NCI-H460 (cell line): ENCODE measurements around the gene TBCB. TPM values are rescaled to one million over a fixed set of nuclear protein-coding genes. Genes with fewer than 3 reads are reported as not detected.

Experiments
- DNase-seq: peaks from one replicate; pipeline ENCODE4 v3.0.0-alpha.2; 2016; ENCODE audit warnings: low read depth; ENCODE audit errors: extremely low read depth
- total RNA-seq: library from RNA; depleted of rRNA; stranded (reverse); fragments of >200 nt; shearing (Covaris generic); gene quantifications from 2 replicates; pipeline ENCODE4 v1.2.3, GENCODE V29; 2014

Gene TBCB
- total RNA-seq, 1 experiment from 2014 or later, result 147 TPM

- no peak for DNase-seq
Observed at GRCh38 chr19:36100476-36100875, 14.8 kb upstream of the TBCB start.

DNA sequence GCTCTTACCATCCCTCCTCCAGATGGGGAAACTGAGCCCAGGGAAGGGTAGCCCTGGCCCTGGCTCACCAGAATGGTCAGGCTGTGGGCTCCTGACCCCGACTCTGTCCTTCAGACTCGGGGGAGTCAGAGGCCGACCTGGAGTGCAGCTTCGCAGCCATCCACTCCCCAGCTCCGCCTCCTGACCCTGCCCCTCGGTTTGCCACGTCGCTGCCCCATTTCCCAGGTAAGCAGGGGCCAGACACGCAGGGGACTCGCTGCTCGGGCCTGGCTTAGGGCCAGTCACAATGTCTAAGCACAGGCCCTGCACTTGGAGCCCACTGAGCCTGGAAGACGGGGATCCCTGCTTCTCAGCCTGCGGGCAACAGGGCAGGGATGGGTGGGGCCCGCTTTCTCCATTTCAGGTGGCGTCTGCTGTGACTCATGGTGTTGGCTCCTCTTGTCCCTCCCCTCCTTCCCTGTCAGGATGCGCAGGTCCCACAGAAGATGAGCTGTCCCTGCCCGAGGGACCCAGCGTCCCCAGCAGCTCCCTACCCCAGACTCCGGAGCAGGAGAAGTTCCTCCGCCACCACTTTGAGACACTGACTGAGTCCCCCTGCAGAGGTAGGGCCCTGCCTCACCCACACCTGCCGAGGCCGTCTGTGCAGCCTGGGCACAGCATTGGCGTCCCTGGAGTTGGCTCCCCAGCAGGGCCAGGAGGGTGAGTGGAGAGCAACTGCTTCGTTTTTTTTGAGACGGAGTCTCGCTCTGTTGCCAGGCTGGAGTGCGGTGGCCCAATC is 13.5 kb upstream of the TBCB start:
- no peak for DNase-seq

DNA sequence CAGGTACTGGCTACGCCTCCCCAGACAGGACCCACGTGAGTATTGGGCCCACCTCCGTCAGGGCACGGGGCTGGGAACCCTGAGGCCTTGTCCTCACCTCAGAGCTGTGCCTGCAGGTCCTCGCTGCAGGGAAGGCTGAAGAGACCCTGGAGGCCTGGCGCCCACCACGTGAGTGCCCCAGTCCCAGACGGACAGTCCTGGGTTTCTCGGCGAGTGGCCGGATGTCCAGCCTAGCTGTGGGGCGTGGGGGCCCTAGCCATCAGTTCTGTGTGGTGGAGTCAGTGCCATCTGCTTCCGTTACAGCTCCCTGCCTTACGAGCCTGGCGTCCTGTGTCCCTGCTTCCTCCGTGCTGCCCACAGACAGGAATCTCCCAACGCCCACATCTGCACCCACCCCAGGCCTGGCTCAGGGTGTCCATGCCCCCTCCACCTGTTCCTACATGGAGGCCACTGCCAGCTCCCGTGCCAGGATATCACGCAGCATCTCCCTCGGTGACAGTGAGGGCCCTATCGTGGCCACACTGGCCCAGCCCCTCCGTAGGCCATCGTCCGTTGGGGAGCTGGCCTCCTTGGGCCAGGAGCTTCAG is 12.1 kb upstream of the TBCB start:
- no peak for DNase-seq

GRCh38 chr19:36103842-36104552 is 11.3 kb upstream of the TBCB start:
- DNase-seq, result no peak

- DNase-seq, result no peak
Observed at GRCh38 chr19:36106441-36106840, 8.8 kb upstream of the TBCB start.

DNA sequence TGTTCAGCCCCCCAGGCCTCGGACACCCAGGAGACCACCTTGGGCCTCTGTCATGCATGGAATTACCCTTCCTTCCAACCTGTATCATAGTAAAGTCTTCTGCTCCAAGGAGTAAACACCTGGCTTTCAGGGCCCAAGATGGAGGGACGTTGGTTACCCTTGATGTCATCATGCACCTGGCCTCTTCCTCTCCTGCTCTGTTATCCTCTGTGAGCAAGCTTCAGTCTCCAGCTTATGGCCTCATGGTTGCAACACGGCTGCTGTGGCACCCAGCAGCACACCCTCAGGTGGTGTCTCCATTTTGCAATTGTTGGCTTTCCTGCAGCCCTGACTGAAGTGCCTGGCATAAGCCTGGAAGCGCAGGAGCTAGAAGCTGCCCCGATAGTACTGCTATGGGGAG is 8.3 kb upstream of the TBCB start:
- DNase-seq, result no peak

DNA sequence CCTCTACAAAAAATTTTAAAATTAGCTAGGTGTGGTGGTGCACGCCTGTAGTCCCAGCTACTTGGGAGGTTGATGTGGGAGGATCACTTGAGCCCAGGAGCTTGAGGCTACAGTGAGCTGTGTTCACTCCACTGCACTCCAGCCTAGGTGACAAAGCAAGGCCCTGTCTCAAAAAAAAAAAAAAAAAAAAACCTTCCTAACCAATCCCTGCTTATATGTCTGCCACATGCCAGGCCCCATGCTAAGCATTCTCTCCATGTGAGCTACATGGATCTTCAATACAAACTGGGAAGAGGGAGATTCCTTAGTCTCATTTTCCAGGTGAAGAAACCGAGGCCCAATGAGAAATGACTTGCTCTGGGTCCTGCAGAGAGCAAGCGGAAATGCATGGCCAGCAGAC is 6.6 kb upstream of the TBCB start:
- no peak for DNase-seq

DNA sequence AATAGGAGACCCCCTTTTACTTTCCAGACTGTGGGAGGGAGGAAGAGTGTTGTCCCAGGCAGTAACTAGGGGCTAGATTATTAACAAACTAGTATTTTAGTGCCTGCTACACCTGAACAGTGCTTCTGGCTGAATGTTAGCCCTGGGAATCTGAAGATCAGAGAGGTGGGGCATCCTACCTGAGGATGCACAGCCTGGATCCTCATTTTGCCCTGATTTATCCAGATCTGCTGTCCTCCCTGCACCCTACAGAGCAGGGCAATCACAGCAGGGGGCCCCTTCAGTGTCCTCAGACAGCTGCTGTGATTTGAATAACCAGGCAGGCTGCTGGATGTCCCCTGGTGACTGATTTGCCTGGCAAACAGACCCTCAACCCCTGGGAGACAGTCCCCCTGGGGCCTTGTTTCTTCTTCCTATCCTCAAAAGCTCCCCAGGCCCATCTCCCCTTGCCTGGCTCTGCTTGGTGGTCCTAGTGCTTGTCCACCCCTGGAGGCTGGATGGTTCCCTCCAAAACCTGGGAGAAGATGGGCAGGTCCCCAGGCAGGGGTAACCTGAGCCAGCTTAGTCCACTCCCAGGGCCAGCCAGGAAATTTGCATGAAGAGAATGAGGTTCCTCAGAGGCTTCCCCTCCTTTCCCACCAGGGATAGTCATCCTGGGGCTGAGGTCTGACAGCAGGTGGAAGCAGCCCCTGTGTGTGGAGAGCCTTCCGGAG is 4.6 kb upstream of the TBCB start, which contains the start of gene OVOL3:
OVOL3 (plus strand) TSS at position 657 of the 713 bp plus-strand sequence. CDS start 60 bp downstream, outside the sequence.
- DNase-seq, result no peak

DNA sequence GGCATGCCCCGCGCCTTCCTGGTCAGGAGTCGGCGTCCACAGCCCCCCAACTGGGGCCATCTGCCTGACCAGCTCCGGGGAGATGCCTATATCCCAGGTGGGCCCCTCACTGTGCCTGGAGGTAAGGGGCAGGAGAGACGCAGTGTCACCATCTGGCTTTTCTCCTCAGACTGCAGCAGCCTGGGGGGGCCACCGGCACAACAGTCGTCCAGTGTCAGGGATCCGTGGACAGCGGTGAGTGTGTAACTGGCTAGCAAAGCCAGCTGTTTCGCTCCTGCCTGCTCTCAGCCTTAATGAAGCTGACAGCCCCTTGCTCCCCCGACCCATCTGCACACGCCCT is 4.1 kb upstream of the TBCB start:
- no peak for DNase-seq

DNA sequence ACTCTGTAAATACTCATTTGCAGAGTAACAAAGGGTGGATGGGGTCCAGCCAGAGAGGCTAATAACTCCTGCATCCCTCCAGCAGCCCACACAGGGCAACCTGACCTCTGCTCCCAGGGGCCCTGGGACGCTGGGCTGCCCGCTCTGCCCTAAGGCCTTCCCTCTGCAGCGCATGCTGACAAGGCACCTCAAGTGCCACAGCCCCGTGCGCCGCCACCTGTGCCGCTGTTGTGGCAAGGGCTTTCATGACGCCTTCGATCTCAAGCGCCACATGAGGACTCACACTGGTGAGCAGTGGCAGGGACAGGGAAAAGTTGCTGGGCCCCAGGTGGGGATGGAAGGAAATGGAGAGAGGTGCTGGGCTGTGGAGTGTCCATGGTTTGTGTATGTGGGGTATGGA is 2.6 kb upstream of the TBCB start:
- DNase-seq, result no peak

- DNase-seq, result no peak
Observed at GRCh38 chr19:36113425-36113824, 1.8 kb upstream of the TBCB start.

DNA sequence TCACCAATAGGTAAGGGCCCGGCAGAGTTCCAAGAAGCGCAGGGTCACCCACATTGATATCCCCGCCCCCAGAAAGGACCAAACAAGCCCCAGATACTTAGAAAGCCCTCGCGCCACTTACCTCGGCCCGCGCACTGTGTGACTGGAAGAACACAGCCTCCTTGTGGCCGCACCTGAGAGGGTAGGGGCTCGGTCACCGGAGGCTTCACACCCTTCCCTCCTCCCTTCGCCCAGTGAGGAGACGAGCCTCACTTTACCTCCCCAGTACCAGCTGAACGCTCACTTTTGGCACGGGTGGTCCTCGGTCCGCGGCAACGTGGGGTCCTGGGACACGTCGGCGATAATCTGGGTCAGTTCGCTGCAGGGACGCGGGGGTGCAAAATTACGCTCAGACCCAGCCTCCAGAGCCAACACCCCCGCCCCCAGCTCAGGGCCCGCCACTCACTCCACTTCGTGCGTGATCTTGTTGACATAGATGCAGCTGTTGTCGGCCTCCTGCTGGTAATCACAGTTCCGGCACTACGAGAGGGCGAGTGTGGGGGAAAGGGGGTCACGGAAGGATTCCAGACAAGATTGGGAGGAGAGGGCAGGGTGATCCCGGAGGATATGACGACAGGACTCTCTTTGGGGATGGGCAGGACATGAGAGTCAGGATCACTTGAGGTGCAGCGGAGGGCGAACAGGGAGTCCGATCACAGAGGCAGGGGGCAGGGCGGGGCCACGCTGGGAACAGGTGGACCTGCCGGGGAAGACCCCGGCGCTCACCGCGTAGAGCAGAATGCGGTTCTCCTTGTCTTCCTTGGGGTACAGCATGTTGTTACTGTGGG is 1.2 kb upstream of the TBCB start:
- no peak for DNase-seq

- peak; percentile 100 for DNase-seq
Observed at GRCh38 chr19:36114721-36115452, 381 bp upstream of the TBCB start, which contains the start of gene POLR2I. POLR2I (minus strand) TSS chr19:36114875; CDS start chr19:36114856, 19 bp downstream.

- no peak for DNase-seq
Observed at GRCh38 chr19:36116344-36116637, 1.0 kb downstream of the TBCB start.

DNA sequence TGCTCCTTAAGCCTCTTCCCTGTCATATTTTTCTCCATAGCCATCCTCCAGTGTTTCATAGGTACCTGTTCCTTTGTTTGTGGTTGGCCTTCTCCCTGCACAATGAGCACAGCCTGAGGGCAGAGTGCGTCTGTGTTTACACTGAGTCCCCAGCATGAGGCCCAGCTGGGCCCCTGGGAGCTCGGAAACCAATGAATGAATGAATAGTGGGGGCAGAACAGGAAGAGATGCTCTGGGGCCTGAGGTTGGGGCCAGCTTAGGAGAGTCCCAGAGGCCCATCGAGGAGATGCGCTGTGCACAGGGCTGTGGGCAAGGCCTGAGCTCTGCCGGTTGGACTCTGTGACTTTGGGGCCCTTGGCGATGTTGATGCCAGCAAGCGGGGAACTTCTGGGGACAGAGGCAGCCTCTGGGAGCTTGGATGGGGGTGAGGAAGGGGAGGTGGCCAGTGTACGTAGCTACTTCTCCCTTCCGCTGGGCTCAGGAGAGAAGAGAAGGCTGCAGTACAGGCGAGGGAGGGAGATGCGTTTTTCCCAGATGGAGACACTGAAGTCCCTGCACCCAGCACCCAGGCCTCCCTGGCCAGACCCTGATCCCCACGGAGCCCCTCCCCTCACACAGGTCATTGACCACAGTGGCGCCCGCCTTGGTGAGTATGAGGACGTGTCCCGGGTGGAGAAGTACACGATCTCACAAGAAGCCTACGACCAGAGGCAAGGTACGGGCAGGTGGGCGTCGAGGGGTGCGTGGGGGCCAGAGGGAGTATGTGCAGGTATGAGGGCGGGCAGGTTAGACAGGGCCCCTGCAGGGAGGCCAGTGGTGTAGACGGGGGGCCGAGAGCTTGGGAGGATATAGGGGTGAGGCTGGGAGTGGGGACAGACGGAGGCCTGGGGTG is 5.1 kb downstream of the TBCB start:
- DNase-seq, result no peak

GRCh38 chr19:36120984-36121358 is 5.7 kb downstream of the TBCB start:
- DNase-seq, result no peak

DNA sequence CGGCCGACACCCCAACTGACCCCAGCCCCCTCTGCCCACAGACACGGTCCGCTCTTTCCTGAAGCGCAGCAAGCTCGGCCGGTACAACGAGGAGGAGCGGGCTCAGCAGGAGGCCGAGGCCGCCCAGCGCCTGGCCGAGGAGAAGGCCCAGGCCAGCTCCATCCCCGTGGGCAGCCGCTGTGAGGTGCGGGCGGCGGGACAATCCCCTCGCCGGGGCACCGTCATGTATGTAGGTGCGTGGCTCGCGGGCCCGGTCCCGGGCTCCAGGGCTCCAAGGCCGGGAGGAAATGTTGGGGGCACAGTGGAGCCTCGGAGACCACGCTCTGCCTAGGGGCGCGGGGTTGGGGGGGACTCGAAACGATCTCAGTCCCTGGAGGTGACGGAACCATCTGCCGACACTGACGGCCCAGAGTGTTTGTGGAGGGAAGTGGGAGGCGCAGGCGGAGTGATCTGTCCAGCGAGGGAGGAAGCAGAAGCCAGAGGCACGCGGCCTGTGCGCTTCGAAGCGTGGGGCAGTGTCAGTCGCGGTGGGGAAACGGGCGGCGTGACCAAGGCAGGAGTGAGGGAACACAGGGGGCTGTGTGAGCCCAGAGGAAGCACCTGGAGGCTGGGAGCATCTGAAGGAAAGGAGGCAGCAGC is 6.3 kb downstream of the TBCB start:
- no peak for DNase-seq

DNA sequence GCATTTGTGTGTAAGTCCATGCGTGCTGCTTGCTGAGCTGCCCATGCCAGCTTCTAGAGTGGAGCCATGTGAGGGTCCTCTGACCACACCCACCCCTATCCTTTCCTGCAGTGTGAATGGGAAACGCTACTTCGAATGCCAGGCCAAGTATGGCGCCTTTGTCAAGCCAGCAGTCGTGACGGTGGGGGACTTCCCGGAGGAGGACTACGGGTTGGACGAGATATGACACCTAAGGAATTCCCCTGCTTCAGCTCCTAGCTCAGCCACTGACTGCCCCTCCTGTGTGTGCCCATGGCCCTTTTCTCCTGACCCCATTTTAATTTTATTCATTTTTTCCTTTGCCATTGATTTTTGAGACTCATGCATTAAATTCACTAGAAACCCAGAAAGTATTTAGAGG is 10.3 kb downstream of the TBCB start:
- DNase-seq, result no peak
